Measurements from ENCODE around the gene FXYD6. TPM values are rescaled to one million over a fixed set of nuclear protein-coding genes. Genes with fewer than 3 reads are reported as not detected.
"Not testable (repeated sequence)": the region's sequence is repeated elsewhere in the genome, so short reads cannot be mapped to it uniquely, and the experiment has no call there.

Gene FXYD6
- total RNA-seq, 2 donors from 2014 or later = 6.4 to 29.8 TPM

DNA sequence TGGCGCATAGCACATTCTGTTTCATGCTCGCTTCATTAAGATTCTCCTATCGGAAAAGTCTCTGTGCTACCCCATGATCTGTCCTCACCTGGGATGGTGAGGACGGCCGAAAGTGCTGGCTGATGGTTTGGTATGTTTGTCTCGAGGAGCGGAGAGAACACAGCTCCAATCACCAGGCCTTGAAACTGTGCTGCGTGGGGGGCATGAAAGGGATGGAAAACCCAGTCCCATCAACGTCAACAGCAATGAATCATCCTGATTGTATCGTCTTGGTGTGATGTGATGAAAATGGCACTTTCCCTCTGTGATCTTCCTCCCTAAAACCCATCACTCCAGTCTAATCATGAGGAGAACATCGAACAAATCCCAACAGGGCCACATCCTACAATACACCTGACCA, 8.4 kb downstream of the FXYD6 start:
- no peak overlapping the region for H3K9ac ChIP-seq (ENCODE audit: low read depth in 2 of 2, low read length in 2 of 2)
- no peaks in the 10 kb centered on the region for H3K36me3 ChIP-seq
- no peaks in the 10 kb centered on the region for H3K4me1 ChIP-seq
- H3K9me3 ChIP-seq = no peaks in the 10 kb centered on the region
- H3K27ac ChIP-seq = no peak overlapping the region
- DNase-seq = no peak
- TF ChIP-seq, protein P1, sequence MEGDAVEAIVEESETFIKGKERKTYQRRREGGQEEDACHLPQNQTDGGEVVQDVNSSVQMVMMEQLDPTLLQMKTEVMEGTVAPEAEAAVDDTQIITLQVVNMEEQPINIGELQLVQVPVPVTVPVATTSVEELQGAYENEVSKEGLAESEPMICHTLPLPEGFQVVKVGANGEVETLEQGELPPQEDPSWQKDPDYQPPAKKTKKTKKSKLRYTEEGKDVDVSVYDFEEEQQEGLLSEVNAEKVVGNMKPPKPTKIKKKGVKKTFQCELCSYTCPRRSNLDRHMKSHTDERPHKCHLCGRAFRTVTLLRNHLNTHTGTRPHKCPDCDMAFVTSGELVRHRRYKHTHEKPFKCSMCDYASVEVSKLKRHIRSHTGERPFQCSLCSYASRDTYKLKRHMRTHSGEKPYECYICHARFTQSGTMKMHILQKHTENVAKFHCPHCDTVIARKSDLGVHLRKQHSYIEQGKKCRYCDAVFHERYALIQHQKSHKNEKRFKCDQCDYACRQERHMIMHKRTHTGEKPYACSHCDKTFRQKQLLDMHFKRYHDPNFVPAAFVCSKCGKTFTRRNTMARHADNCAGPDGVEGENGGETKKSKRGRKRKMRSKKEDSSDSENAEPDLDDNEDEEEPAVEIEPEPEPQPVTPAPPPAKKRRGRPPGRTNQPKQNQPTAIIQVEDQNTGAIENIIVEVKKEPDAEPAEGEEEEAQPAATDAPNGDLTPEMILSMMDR (IDR thresholded peaks at IDR 0.05) = no peak
- H3K4me3 ChIP-seq = no peak overlapping the region
- no peaks in the 10 kb centered on the region for H3K27me3 ChIP-seq
- intact Hi-C loops (cut with DNase I) = no loop called here

DNA sequence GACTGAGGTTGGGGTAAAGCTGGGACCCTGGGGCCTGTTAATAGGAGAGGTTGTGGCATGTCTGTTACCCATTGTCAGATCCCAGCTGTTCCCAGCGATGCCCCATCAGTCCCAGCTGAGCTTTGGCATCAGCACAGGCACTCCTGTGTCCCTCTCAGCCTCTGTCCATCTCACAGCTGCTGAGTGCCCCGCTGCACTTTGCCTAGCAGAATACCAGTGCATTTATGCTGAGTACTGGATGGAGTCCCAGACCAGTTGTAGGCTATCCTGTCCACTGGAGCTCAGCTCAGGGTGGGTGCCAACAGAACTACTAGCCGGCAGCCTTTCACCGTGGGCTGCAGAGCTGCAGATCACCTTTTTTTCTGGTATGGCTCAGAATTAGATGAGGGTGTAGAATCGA, 9.9 kb downstream of the FXYD6 start:
- Histone ChIP-seq H3K27me3 (no peaks in the 10 kb centered on the region), H3K9me3 (no peaks in the 10 kb centered on the region), H3K36me3 (no peaks in the 10 kb centered on the region), H3K4me3 (no peak overlapping the region), H3K4me1 (no peaks in the 10 kb centered on the region), H3K9ac (ENCODE audit: low read depth in 2 of 2, low read length in 2 of 2) (no peak overlapping the region), H3K27ac (no peak overlapping the region)
- intact Hi-C loops (cut with DNase I) = no loop called here
- DNase-seq = no peak
- TF ChIP-seq, protein P1 (IDR thresholded peaks at IDR 0.05) = no peak

DNA sequence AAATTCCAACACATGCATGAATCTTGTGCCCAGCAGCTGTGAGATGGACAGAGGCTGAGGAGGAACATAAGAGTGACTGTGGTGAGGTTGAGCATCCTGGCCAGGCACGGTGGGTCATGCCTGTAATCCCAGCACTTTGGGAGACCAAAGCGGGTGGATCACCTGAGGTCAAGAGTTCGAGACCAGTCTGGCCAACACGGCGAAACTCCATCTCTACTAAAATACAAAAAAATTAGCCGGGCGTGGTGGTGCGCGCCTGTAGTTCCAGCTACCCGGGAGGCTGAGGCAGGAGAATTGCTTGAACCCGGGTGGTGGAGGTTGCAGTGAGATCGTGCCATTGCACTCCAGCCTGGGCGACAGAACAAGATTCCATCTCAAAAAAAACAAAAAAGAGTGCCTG, 10.9 kb downstream of the FXYD6 start:
- H3K4me1 ChIP-seq; H3K4me3 ChIP-seq; H3K9me3 ChIP-seq; H3K9ac ChIP-seq (ENCODE audit: low read depth in 2 of 2, low read length in 2 of 2); intact Hi-C loops (cut with DNase I); DNase-seq; H3K27ac ChIP-seq; H3K36me3 ChIP-seq; H3K27me3 ChIP-seq: not testable (repeated sequence)

DNA sequence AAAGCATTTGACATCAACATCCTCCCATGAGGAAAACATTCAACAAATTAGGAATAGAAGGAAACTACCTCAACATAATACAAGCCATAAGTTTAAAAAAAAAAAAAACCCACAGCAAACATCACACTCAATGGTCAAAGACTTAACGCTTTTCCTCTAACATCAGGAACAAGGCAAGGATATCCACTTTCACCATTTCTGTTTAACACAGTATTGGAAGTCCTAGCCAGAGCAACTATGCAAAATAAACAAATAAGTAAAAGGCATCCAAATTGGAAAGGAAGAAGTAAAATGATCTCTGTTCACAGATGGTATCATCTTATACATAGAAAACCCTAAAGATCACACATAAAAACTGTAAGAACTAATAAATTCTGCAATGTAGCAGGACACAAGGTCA, 13.1 kb downstream of the FXYD6 start:
- intact Hi-C loops (cut with DNase I) = no loop called here
- Histone ChIP-seq H3K9me3 (no peaks in the 10 kb centered on the region), H3K4me3 (no peak overlapping the region), H3K9ac (ENCODE audit: low read depth in 2 of 2, low read length in 2 of 2) (no peak overlapping the region), H3K27me3 (no peaks in the 10 kb centered on the region), H3K27ac (no peak overlapping the region), H3K36me3 (no peaks in the 10 kb centered on the region), H3K4me1 (no peaks in the 10 kb centered on the region)
- DNase-seq = no peak
- TF ChIP-seq, protein P1 (IDR thresholded peaks at IDR 0.05) = no peak

DNA sequence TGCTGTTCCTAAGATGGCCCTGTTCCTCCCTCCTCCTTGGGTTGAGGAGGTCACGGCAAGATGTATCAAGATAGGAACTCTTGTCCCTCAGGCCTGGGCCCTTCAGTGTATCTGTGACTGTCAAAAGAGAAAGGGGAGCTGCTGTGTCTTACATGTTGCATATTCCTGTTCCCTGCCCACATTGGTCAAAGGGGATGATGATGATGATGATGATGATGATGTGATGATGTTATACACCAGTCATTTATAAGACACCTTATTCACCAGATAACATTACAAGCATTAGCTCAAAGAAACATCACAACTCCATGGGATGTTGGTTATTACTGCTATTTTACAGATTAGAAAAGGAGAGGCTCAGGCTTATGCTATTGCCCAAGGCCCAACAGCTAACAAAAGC, 13.7 kb downstream of the FXYD6 start:
- no peaks in the 10 kb centered on the region for H3K27me3 ChIP-seq
- no peak for DNase-seq
- H3K36me3 ChIP-seq = no peaks in the 10 kb centered on the region
- TF ChIP-seq, protein P1 (IDR thresholded peaks at IDR 0.05) = no peak
- H3K27ac ChIP-seq = no peak overlapping the region
- no peak overlapping the region for H3K4me3 ChIP-seq
- no peak overlapping the region for H3K9ac ChIP-seq (ENCODE audit: low read depth in 2 of 2, low read length in 2 of 2)
- no peaks in the 10 kb centered on the region for H3K4me1 ChIP-seq
- H3K9me3 ChIP-seq = no peaks in the 10 kb centered on the region
- intact Hi-C loops (cut with DNase I) = no loop called here

DNA sequence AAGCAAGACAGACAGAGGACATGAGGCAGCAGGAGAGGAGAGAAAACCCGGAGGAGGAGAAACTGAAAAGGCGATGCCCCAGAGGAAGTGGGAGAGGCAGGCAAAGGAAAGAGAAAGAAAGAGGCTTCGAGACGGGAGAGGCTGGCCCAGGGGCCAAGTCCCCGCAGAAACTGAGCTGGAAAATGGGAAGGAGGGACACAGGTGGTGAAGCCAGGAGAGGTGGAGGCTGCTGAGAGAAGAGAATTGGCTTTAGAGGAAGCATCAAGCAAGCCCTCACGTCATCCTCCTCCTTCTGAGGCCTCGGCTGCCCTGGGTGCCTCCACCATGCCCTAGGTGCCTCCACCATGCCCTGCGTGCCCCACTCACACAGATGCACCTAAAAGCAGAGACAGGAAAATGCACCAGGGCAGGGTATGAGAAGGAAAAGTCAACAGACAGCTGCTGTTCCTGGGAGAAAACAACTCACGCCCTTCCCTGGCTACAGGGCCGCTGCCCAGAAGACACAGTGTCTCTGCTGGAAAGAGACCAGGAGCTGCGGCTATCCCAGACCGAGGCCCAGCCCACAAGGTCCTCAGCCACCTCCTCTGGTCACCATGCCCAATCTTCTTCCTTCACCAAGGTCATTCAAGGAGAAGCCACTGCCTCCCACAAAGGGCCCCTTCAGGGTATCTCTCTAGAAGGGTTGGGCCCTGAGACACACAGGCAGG, 14.3 kb downstream of the FXYD6 start:
- no peaks in the 10 kb centered on the region for H3K9me3 ChIP-seq
- DNase-seq = no peak
- H3K4me3 ChIP-seq = no peak overlapping the region
- H3K27ac ChIP-seq = no peak overlapping the region
- no peaks in the 10 kb centered on the region for H3K27me3 ChIP-seq
- intact Hi-C loops (cut with DNase I) = no loop called here
- H3K9ac ChIP-seq (ENCODE audit: low read depth in 2 of 2, low read length in 2 of 2) = no peak overlapping the region
- TF ChIP-seq, protein P1 (IDR thresholded peaks at IDR 0.05) = no peak
- no peaks in the 10 kb centered on the region for H3K4me1 ChIP-seq
- H3K36me3 ChIP-seq = no peaks in the 10 kb centered on the region

Data from colonic mucosa (tissue), 4 donors.